D721Med (cell line): Measurements from ENCODE around the gene FCSK.

Experiments used
- DNase-seq: peaks from one replicate; pipeline ENCODE4 v3.0.0; 2011; ENCODE audit warnings: low spot score; ENCODE audit not compliant: insufficient read length
- FAIRE-seq: peaks from 2 replicates; lab custom pipeline; 2011; peaks lifted over from hg19 to GRCh38; lab: Jason Lieb, UNC
- CTCF ChIP-seq: IDR thresholded peaks from 2 replicates; pipeline ENCODE4 v1.5.1; 2012; ENCODE audit warnings: mild to moderate bottlenecking, control low read depth; ENCODE audit not compliant: insufficient read depth; ENCODE audit errors: missing control alignments

FCSK gene

DNA sequence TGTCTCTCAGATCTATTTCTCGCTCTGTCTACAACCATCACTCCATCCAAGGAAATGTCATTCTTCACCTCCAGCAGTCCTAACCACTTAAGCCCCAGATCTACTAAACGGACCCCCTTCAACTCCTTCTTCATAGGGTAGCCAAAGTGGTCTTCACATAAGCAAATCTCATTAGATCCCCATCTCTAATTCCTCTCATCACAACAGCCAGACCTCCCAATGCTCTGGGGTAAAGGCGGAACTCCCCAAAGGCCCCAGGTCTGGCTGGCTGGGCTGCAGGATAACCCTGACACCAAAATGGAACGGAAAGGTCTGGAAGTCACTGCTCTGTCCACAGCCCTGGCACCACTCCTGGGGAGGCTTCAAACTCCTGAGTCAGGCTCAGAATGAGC is 26.6 kb upstream of the FCSK start:
- no peak for FAIRE-seq
- DNase-seq, result no peak
- TF ChIP-seq CTCF, result no peak

GRCh38 chr16:70428178-70428998 is 26.0 kb upstream of the FCSK start:
- no peak for TF ChIP-seq CTCF
- DNase-seq (no peak), FAIRE-seq (no peak)

DNA sequence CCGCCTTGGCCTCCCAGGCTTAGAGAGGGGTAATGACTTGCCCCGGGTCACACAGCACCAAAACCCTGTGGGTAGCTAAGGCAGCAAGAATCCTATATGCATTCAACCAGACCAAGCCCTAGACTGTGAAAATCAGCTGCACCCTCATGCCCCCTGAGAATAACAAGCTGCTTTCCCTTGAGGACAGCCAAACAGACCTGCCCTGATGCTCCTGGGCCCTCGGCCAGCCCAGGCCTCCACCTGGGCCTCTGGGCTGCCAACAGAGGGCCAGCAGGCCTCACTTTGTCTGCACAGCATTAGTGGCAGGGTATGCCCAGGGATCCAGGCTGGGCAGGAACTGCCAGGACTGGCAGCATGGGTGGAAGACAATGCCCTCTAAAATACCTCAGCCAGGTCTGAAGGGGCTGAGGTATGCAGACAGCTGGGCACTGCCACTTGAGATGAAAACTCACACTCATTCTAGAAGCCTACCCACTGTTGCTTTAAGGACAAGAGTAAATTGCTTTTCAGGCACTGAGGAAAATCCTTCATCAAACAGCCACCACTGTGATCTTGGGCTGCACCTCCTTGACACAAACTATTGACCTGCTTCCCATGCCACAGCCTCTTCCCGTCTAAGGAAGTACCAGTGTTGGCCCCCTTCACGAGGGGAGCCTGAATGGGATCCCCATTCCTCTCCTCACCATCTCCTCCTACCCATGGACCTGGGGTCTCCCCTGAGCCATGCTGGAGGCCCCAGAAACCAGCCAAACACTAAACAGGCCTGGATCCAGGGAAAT is 24.3 kb upstream of the FCSK start:
- FAIRE-seq, result no peak
- no peak for DNase-seq
- TF ChIP-seq CTCF, result no peak

DNA sequence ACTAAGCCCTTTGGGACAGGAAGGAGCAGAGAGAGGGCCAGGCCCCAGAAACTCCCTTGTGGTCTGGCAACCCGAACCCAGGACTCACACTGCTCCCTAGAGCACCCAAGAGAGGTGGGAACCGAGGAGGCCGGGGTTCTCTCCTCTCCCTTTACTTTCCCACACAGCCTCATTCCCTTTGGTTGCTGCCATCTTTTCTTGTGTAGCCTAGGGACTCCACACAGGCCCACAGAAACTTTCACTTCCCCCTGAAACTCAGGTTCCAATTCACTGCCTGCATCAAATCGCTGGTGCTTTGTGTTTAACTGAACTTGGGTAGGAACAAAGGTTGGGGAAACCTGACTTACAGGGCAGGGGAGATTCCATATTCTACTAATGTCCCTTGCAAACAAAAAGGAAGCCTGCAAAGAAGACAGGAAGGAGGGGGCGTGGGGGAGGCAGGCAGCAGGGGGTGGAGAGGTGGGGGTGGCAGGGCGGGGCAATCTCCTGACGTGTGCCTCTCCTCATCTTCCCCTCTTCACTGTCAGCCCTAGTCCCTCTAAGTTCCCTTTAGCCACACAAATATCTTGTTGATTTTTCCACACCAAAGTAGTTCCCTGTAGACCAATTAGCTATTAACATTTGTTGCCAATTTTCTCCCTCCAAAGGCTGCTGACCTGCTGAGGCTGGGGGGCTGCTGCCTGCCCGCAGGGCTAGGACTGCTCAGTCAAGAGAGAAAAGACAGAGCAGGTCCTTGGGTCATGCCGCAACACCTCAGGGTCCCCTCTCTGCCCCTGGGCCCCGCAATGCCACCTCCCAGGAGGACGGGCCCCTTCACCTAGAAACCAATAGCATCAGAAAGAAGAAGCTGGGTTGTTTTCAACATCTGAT is 23.5 kb upstream of the FCSK start:
- TF ChIP-seq CTCF, result no peak
- no peak for DNase-seq
- no peak for FAIRE-seq

- no peak for TF ChIP-seq CTCF
- FAIRE-seq (no peak), DNase-seq (no peak)
Measured at GRCh38 chr16:70432356-70432722, 22.1 kb upstream of the FCSK start.

GRCh38 chr16:70432723-70433457 is 21.5 kb upstream of the FCSK start:
- no peak for FAIRE-seq
- no peak for DNase-seq
- TF ChIP-seq CTCF, result no peak
